ENCODE measurements around the gene PPP4R3B. TPM values are rescaled to one million over a fixed set of nuclear protein-coding genes. Genes with fewer than 3 reads are reported as not detected.

The PPP4R3B gene
- total and polyA plus RNA-seq, 2 of the 13 experiments (the other 11 are each of a cell fraction or from before 2014, with no cell fraction given): 24.2 to 53.0 TPM

DNA sequence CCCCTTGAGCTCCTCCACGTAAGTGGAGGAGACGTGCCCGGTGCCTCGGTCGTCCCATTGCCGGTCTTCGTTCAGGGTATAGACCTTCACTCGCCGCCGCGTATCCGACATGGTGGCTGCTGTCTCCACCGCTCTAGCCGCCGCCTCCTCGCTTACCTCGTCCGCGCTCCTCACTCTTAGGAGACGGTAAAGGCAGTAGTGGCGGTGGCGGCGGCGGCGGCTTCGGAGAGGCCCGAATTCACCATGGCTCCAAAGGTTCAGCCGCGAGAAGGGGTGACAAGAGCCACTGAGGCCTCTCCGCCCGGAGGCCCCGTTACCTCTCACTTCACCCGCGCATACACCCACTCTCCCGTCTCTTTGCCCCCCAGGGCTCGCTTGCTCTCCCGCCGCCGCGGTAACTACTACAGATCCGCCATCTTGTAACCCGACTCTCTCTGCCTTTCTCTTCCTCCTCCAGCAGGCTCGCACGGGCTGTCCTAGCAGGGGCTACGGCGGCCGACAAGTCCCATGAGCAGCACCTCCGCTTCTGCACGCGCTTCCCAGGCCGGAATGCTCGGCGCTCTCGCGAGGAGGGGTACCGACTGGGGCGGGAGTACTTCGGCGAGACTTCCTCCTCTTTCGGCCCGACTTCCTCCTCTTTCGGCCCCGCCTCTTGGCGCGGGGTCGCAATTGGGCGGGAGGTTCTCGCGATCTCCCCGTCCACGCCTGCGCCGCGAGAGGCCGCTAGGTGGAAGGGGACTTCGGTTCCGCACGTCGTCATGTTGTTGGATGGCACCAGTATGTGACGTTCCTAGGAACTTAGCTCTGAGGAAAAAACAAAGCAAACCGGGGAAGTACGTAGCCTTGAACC is at the start of gene PPP4R3B (continued):
- no peak for TF ChIP-seq SRSF9 (IDR thresholded peaks at IDR 0.05; ENCODE audit: borderline replicate concordance, insufficient read depth, low read depth, low read length, poor library complexity, severe bottlenecking)
- TF ChIP-seq, protein P1, sequence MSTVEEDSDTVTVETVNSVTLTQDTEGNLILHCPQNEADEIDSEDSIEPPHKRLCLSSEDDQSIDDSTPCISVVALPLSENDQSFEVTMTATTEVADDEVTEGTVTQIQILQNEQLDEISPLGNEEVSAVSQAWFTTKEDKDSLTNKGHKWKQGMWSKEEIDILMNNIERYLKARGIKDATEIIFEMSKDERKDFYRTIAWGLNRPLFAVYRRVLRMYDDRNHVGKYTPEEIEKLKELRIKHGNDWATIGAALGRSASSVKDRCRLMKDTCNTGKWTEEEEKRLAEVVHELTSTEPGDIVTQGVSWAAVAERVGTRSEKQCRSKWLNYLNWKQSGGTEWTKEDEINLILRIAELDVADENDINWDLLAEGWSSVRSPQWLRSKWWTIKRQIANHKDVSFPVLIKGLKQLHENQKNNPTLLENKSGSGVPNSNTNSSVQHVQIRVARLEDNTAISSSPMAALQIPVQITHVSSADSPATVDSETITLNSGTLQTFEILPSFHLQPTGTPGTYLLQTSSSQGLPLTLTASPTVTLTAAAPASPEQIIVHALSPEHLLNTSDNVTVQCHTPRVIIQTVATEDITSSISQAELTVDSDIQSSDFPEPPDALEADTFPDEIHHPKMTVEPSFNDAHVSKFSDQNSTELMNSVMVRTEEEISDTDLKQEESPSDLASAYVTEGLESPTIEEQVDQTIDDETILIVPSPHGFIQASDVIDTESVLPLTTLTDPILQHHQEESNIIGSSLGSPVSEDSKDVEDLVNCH (CRISPR knock-in tag; IDR thresholded peaks at IDR 0.05): no peak
- peak; percentile 24; the same call in 1 of the 2 replicates for TF ChIP-seq NFE2 (CRISPR knock-in tag; IDR thresholded peaks at IDR 0.05)
- TF ChIP-seq REXO4 (CRISPR knock-in tag; IDR thresholded peaks at IDR 0.05; ENCODE audit: borderline replicate concordance): peak; percentile 83; the same call in 1 of the 2 replicates
- TF ChIP-seq ZKSCAN1 (IDR thresholded peaks at IDR 0.05; ENCODE audit: low read length): no peak
- peak; percentile 98 for TF ChIP-seq HOXA3 (CRISPR knock-in tag; IDR thresholded peaks at IDR 0.05)
- TF ChIP-seq ZSCAN21 (CRISPR knock-in tag; IDR thresholded peaks at IDR 0.05; ENCODE audit: borderline replicate concordance): no peak; the same call in none of the 2 replicates
- TF ChIP-seq MEF2D (CRISPR knock-in tag; IDR thresholded peaks at IDR 0.05): peak; percentile 88
- TF ChIP-seq, protein P2, sequence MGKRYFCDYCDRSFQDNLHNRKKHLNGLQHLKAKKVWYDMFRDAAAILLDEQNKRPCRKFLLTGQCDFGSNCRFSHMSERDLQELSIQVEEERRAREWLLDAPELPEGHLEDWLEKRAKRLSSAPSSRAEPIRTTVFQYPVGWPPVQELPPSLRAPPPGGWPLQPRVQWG (CRISPR knock-in tag; IDR thresholded peaks at IDR 0.05; ENCODE audit: borderline replicate concordance, low read depth): no peak
- peak; percentile 99 for TF ChIP-seq NFRKB (IDR thresholded peaks at IDR 0.05)
- no peak for TF ChIP-seq MAFG (CRISPR knock-in tag; IDR thresholded peaks at IDR 0.05)
- no peak; the same call in 1 of the 2 replicates for TF ChIP-seq ZNF451 (CRISPR knock-in tag; IDR thresholded peaks at IDR 0.05)
- TF ChIP-seq, protein P3, sequence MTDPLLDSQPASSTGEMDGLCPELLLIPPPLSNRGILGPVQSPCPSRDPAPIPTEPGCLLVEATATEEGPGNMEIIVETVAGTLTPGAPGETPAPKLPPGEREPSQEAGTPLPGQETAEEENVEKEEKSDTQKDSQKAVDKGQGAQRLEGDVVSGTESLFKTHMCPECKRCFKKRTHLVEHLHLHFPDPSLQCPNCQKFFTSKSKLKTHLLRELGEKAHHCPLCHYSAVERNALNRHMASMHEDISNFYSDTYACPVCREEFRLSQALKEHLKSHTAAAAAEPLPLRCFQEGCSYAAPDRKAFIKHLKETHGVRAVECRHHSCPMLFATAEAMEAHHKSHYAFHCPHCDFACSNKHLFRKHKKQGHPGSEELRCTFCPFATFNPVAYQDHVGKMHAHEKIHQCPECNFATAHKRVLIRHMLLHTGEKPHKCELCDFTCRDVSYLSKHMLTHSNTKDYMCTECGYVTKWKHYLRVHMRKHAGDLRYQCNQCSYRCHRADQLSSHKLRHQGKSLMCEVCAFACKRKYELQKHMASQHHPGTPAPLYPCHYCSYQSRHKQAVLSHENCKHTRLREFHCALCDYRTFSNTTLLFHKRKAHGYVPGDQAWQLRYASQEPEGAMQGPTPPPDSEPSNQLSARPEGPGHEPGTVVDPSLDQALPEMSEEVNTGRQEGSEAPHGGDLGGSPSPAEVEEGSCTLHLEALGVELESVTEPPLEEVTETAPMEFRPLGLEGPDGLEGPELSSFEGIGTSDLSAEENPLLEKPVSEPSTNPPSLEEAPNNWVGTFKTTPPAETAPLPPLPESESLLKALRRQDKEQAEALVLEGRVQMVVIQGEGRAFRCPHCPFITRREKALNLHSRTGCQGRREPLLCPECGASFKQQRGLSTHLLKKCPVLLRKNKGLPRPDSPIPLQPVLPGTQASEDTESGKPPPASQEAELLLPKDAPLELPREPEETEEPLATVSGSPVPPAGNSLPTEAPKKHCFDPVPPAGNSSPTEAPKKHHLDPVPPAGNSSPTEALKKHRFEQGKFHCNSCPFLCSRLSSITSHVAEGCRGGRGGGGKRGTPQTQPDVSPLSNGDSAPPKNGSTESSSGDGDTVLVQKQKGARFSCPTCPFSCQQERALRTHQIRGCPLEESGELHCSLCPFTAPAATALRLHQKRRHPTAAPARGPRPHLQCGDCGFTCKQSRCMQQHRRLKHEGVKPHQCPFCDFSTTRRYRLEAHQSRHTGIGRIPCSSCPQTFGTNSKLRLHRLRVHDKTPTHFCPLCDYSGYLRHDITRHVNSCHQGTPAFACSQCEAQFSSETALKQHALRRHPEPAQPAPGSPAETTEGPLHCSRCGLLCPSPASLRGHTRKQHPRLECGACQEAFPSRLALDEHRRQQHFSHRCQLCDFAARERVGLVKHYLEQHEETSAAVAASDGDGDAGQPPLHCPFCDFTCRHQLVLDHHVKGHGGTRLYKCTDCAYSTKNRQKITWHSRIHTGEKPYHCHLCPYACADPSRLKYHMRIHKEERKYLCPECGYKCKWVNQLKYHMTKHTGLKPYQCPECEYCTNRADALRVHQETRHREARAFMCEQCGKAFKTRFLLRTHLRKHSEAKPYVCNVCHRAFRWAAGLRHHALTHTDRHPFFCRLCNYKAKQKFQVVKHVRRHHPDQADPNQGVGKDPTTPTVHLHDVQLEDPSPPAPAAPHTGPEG (CRISPR knock-in tag; IDR thresholded peaks at IDR 0.05): no peak; the same call in 1 of the 2 replicates
- TF ChIP-seq RBM39 (IDR thresholded peaks at IDR 0.05; ENCODE audit: low read depth, low read length, poor library complexity, severe bottlenecking): peak; percentile 98
- TF ChIP-seq ZSCAN20 (CRISPR knock-in tag; IDR thresholded peaks at IDR 0.05; ENCODE audit: borderline replicate concordance): 0 out of 2 replicates have a peak, but pooled peaks have one; percentile 53
- TF ChIP-seq ZNF570 (CRISPR knock-in tag; IDR thresholded peaks at IDR 0.05; ENCODE audit: borderline replicate concordance): no peak
- TF ChIP-seq, protein P4, sequence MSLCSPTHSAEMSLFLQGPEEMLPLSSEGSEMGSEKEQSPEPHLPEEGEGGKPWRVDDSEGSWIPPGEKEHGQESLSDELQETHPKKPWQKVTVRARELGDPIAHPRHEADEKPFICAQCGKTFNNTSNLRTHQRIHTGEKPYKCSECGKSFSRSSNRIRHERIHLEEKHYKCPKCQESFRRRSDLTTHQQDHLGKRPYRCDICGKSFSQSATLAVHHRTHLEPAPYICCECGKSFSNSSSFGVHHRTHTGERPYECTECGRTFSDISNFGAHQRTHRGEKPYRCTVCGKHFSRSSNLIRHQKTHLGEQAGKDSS (CRISPR knock-in tag; IDR thresholded peaks at IDR 0.05; ENCODE audit: borderline replicate concordance, low read depth): peak; percentile 87; the same call in 1 of the 2 replicates
- TF ChIP-seq, protein P5, sequence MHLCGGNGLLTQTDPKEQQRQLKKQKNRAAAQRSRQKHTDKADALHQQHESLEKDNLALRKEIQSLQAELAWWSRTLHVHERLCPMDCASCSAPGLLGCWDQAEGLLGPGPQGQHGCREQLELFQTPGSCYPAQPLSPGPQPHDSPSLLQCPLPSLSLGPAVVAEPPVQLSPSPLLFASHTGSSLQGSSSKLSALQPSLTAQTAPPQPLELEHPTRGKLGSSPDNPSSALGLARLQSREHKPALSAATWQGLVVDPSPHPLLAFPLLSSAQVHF (CRISPR knock-in tag; IDR thresholded peaks at IDR 0.05): peak; percentile 79; the same call in 1 of the 2 replicates
